Type B pancreatic cell (in vitro differentiated cells): ENCODE results near the gene R3HCC1L. TPM values are rescaled to one million over a fixed set of nuclear protein-coding genes. Genes with fewer than 3 reads are reported as not detected.
A peak's percentile ranks its signal among the peaks of the same experiment; 100 is the strongest.
"Not testable (repeated sequence)": the region's sequence is repeated elsewhere in the genome, so short reads cannot be mapped to it uniquely, and the experiment has no call there.

Experiments
- DNase-seq: peaks from one replicate; pipeline ENCODE4 v3.0.0; 2021; ENCODE audit warnings: mixed read lengths; ENCODE audit not compliant: unreplicated experiment; ENCODE audit errors: extremely low spot score
- H3K27ac Mint-ChIP-seq: 2 replicates; pipeline ENCODE4 v1.8.0; 2021; ENCODE audit warnings: mild to moderate bottlenecking, mixed read lengths
- H3K27me3 Mint-ChIP-seq: 2 replicates; pipeline ENCODE4 v1.8.0; 2021; ENCODE audit warnings: mixed read lengths
- H3K36me3 Mint-ChIP-seq: 2 replicates; pipeline ENCODE4 v1.8.0; 2021; ENCODE audit warnings: mixed read lengths
- H3K4me1 Mint-ChIP-seq: one replicate; pipeline ENCODE4 v1.8.0; 2021; ENCODE audit warnings: mixed read lengths; ENCODE audit not compliant: unreplicated experiment
- H3K4me3 Mint-ChIP-seq: 2 replicates; pipeline ENCODE4 v1.8.0; 2021; ENCODE audit warnings: mild to moderate bottlenecking, mixed read lengths
- H3K9me3 Mint-ChIP-seq: 2 replicates; pipeline ENCODE4 v1.8.0; 2021; ENCODE audit warnings: mixed read lengths
- CTCF ChIP-seq: fragments of 200-600 bp; sonication (generic); conservative IDR thresholded peaks from 2 replicates; pipeline ENCODE4 v1.5.0; 2021; ENCODE audit warnings: antibody characterized with exemption, mild to moderate bottlenecking
- total RNA-seq: library from RNA; stranded (reverse); gene quantifications from 2 replicates; pipeline ENCODE4 v1.2.1, GENCODE V29; 2021; ENCODE audit warnings: low replicate concordance

R3HCC1L gene
- total RNA-seq, 1 donor from 2014 or later = 15.4 TPM

- TF ChIP-seq CTCF = peak; percentile 85
- Mint-ChIP-seq H3K4me3 (no peak overlapping the region), H3K9me3 (no peaks in the 10 kb centered on the region), H3K4me1 (no peaks in the 10 kb centered on the region), H3K27ac (no peak overlapping the region), H3K27me3 (no peaks in the 10 kb centered on the region), H3K36me3 (peaks cover 12% of the 10 kb centered on the region)
- DNase-seq = no peak
Observed at GRCh38 chr10:98170249-98171117, 36.0 kb downstream of the R3HCC1L start.

GRCh38 chr10:98172073-98172472, 37.6 kb downstream of the R3HCC1L start:
- DNase-seq = no peak
- no peaks in the 10 kb centered on the region for H3K9me3 Mint-ChIP-seq
- H3K4me1 Mint-ChIP-seq = no peaks in the 10 kb centered on the region
- H3K27ac Mint-ChIP-seq = no peak overlapping the region
- H3K27me3 Mint-ChIP-seq = no peaks in the 10 kb centered on the region
- H3K4me3 Mint-ChIP-seq = no peak overlapping the region
- TF ChIP-seq CTCF = no peak
- H3K36me3 Mint-ChIP-seq = peaks cover 17% of the 10 kb centered on the region

- Mint-ChIP-seq H3K4me3 (no peak overlapping the region), H3K36me3 (peaks cover 21% of the 10 kb centered on the region), H3K4me1 (no peaks in the 10 kb centered on the region), H3K9me3 (no peaks in the 10 kb centered on the region), H3K27ac (no peak overlapping the region), H3K27me3 (no peaks in the 10 kb centered on the region)
- DNase-seq = no peak
- no peak for TF ChIP-seq CTCF
Observed at GRCh38 chr10:98172495-98172894, 38.0 kb downstream of the R3HCC1L start.

- peaks cover 23% of the 10 kb centered on the region for H3K36me3 Mint-ChIP-seq
- H3K27me3 Mint-ChIP-seq = no peaks in the 10 kb centered on the region
- DNase-seq = no peak
- TF ChIP-seq CTCF = no peak
- H3K4me1 Mint-ChIP-seq = no peaks in the 10 kb centered on the region
- no peaks in the 10 kb centered on the region for H3K9me3 Mint-ChIP-seq
- H3K4me3 Mint-ChIP-seq = no peak overlapping the region
- no peak overlapping the region for H3K27ac Mint-ChIP-seq
Observed at GRCh38 chr10:98173260-98173659, 38.8 kb downstream of the R3HCC1L start.

- not testable (repeated sequence) for H3K27ac Mint-ChIP-seq
- peaks cover 22% of the 10 kb centered on the region for H3K9me3 Mint-ChIP-seq
Observed at GRCh38 chr10:98182351-98182915, 48.0 kb downstream of the R3HCC1L start.

GRCh38 chr10:98186681-98187080, 52.2 kb downstream of the R3HCC1L start:
- Mint-ChIP-seq H3K27me3 (no peaks in the 10 kb centered on the region), H3K4me3 (no peak overlapping the region), H3K27ac (no peak overlapping the region), H3K9me3 (peaks cover 10% of the 10 kb centered on the region), H3K36me3 (peaks cover 42% of the 10 kb centered on the region), H3K4me1 (no peaks in the 10 kb centered on the region)
- TF ChIP-seq CTCF = no peak
- no peak for DNase-seq

More at GRCh38 chr10:98182351-98182915, 48.0 kb downstream of the R3HCC1L start:
- not testable (repeated sequence) for DNase-seq, H3K4me3 Mint-ChIP-seq, H3K27me3 Mint-ChIP-seq, H3K4me1 Mint-ChIP-seq
- peaks cover 50% of the 10 kb centered on the region for H3K36me3 Mint-ChIP-seq

GRCh38 chr10:98190773-98191172, 56.3 kb downstream of the R3HCC1L start:
- not testable (repeated sequence) for H3K27ac Mint-ChIP-seq, H3K4me3 Mint-ChIP-seq, H3K27me3 Mint-ChIP-seq, DNase-seq, H3K4me1 Mint-ChIP-seq
- Mint-ChIP-seq H3K9me3 (peaks cover 12% of the 10 kb centered on the region), H3K36me3 (peaks cover 31% of the 10 kb centered on the region)
